Measurements from ENCODE around the gene DNAH5.

Gene DNAH5

GRCh38 chr5:13934921-13935320 lies 9.6 kb downstream of the DNAH5 start:
- DNase-seq (ENCODE audit: low spot score) = no peak

DNA sequence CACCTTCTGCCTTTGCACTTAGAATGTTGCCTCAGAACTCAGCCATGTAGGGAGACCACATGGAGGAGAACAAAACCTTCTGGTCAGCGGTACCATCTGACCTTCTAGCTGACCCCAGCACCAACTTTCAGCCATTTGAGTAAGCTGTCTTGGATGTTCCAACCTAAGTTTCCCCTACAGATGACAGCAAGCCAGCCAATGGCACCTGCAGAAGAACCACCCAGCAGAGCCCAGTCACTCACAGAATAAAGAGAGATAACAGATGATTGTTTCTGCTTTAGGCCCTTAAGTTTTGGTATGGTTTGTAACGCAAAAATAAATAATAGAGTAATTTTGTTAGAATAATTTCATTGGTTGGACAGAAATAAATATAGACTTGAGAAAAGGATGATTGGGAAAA lies 10.4 kb downstream of the DNAH5 start:
- no peak for DNase-seq (ENCODE audit: low spot score)

- DNase-seq (ENCODE audit: low spot score) = no peak
Observed at GRCh38 chr5:13932561-13932960, 11.9 kb downstream of the DNAH5 start.

DNA sequence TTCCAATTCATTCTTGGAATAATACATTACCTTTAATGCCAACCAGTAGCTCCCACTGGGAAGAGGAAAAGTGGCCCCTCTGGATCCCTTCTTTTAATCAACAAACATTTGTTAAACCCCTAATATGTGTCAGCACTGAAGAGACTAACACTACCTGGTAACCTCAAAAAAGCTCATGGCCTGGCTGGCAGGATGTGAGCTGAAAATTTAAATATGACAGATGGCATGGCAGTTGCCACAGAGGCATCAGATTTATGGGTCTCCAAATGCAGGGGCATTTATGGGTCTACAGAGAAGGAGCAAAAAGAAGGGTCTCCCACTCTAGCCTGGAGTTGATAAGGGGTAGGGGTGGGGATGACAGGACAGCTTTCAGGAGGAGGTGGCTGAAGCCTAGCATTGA lies 12.5 kb downstream of the DNAH5 start:
- DNase-seq (ENCODE audit: low spot score) = no peak

GRCh38 chr5:13930541-13931171 lies 13.8 kb downstream of the DNAH5 start:
- no peak for DNase-seq (ENCODE audit: low spot score)

GRCh38 chr5:13926731-13927130 lies 17.8 kb downstream of the DNAH5 start:
- no peak for DNase-seq (ENCODE audit: low spot score)

- no peak for DNase-seq (ENCODE audit: low spot score)
Observed at GRCh38 chr5:13921578-13921977, 22.9 kb downstream of the DNAH5 start.

DNA sequence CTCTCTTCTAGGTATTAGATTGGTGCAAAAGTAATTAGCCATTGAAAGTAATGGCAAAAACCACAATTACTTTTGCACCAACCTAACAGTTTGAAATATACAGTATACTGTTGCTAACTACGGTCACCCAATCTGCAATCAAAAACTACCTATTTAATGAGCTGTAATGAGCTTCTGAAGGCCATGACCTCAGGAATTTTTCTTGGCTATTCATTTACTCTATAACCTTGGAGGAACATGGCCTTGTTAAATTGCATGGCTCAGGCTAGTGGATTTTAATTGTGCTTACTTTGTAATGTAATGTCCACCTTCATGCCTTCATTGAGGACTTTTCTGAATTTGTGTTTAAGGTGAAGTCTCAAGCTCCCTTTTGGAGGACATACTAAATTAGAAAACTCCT lies 24.7 kb downstream of the DNAH5 start:
- no peak for DNase-seq (ENCODE audit: low spot score)

DNA sequence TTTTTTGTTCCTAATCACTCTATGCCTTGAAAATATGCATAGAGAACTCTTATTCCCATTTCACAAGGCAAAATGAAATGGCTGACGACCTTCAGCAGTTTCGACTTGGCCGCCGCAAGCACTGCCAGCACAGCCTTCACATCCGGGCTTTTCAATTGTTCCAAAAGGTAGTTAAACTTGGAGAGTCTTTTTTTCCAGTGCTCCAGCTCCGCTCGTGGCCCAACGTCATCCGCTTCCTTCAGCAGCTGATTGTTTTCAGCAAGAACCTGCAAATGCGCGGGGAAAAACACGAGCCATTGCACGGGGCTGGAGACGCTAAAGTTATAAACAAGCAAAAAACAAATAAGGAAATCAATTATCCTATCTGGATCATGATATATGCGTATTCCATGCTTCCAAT lies 25.4 kb downstream of the DNAH5 start:
- no peak for DNase-seq (ENCODE audit: low spot score)

DNA sequence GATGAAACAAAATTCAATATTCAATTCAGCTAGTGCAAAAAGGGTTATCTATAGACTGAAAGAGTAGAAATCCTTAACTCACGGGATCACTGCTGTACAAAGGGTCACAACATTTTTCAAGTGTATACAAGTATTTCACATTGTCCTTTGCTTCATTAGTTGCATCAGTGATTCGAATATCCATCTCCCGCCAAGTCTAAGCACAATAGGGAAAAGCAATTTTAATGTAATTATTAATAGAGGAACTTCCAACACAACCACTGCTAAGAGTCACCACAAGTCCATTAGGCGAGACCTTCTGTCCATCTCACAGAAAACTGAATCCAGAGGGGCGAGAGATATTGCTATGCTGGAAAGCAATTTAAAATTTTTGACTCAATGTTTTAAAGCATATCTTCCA lies 27.4 kb downstream of the DNAH5 start:
- no peak for DNase-seq (ENCODE audit: low spot score)

DNA sequence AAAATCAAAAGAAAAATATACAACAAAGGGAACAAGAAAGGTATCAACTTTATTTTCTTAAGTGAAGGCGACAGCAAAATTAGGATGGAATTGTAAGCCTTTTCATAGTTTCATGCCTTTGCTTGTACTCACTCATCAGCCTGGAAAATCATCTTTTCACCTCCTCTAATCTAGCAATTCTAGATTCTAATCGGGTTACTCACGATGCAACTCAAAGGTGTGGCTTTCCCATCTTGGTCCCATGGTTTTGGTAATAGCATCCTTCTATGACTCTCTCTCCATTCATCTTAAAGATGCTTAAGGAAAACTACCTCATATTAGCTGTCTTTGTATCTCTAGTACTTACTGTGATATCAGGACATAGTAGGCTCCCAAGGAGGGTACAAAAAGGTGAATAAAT lies 30.5 kb downstream of the DNAH5 start:
- DNase-seq (ENCODE audit: low spot score) = no peak

DNA sequence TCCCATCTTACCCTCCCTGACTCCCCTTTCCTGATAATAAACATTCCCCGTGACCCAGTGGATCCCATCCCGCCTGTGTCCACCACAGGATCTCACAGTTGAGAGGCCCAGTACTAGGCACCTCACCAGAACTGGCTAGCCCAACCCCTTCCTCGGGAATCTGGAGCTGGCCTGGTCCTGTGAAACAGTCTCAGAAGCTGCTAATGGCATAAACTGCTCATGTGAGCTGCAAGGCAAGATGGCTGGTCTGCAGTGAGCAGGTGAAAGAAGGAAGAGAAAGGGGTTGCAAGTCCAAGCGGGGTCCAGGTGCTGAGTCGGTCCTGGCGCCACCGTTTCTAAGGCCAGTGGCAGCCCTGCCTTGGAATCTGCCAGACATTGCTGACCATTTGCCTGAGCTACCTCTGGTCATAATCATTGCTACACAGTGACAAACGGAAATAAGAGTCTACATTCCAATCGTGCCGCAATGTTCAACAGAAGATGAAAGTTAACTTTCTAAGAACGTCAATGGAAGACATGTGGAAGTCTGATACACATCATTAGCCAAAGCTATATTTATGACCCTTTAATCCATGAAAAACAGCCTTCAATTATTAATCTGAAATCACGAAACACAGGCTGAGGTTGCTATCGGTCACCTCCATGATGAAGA lies 33.7 kb downstream of the DNAH5 start:
- no peak for DNase-seq (ENCODE audit: low spot score)

- no peak for DNase-seq (ENCODE audit: low spot score)
Observed at GRCh38 chr5:13910201-13910600, 34.3 kb downstream of the DNAH5 start.

DNA sequence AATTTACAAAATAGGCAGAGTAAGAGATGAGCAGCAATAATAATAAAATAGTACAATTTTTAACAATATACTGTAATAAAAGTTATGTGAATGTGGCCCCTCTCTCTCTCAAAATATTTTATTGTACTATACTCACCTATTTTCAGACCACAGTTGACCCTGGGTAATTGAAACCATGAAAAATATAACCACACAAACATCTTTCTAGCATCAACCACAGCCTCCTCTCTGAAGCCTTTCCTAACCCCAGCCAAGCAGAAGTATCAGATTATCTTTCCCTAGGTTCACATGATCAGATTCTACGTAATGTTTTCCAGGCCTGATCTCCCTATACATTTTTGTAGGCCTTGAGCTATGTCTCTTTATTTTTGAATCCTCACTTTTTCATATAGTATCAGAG lies 35.2 kb downstream of the DNAH5 start:
- DNase-seq (ENCODE audit: low spot score) = no peak

DNA sequence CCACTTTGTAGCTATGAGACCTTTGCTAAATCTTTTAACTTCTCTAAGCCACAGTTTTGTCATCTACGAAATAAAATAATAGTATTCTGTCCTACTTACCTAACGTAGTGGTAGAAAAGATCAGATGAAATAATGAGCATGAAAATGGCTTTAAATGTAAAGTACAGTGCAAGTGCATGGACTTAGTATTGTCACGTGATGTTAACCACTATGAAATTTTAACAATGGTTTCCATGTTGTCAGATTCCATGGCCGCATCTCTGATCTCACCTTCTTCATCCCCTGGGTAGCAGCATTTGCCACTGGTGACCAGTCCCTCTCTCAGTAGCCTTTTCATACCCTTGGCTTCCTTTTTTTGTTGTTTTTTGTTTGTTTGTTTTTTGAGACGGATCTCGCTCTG lies 45.9 kb downstream of the DNAH5 start:
- DNase-seq (ENCODE audit: low spot score) = no peak

DNA sequence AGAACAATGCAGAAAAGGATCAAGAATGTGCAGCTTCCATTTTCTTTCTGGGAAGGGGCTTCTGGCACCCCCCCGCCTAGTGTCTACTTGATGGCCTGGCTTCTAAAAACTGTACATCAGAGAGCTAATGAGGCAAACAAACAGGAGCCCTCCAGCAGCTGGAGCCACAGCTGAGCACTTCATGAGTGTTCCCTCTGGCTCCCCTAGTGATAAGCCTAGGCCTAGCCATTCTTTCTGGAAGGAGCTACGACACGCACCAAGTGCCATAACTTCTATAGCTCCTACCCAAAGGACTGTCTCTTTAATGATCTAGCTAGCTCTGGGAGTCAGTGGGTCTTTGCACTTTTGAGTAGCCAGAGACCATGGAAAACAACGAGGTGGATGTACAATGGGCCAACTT lies 66.1 kb downstream of the DNAH5 start:
- no peak for DNase-seq (ENCODE audit: low spot score)

DNA sequence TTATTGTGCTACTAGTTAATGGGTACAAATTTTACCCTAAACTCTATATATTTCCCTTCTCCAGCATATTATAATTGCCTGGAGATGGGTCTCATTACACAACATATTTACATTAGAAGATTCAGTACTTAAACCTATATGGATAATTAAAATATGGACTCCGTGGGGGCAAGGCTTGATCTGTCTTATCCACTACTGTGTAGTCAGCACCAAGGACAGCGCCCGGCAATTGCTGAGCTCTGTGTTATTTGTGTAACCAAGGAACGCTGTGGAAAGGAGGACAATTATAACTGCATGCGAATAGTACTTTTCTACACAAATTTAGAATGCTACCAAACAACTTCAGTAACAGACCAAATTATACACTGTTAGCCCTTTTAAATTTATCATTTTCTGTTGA lies 77.7 kb downstream of the DNAH5 start:
- peak; percentile 46 for DNase-seq (ENCODE audit: low spot score)

DNA sequence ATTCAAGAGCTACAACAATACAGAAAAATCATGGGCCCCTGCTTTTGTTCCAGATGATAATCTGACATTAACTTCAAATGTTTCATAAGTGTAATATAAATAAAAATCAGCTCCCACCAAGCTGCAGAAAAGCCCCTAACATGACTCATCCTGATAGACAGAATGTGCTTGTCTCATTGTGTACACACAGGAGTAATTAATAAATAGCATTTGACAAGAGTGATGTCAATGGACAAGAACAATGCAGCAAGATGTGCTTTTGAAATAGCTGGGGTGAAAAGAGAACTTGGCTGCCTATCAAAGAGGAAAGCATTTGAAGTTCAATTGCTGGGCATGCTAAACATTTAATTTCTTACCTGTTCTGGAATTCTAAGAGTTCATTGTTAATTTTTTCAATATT lies 79.2 kb downstream of the DNAH5 start:
- DNase-seq (ENCODE audit: low spot score) = no peak

- DNase-seq (ENCODE audit: low spot score) = no peak
Observed at GRCh38 chr5:13860146-13860545, 84.3 kb downstream of the DNAH5 start.

GRCh38 chr5:13859270-13860065 lies 85.0 kb downstream of the DNAH5 start:
- DNase-seq (ENCODE audit: low spot score) = peak; percentile 32

- no peak for DNase-seq (ENCODE audit: low spot score)
Observed at GRCh38 chr5:13843175-13843846, 101.2 kb downstream of the DNAH5 start.

GRCh38 chr5:13833440-13833839 lies 111.0 kb downstream of the DNAH5 start:
- no peak for DNase-seq (ENCODE audit: low spot score)

DNA sequence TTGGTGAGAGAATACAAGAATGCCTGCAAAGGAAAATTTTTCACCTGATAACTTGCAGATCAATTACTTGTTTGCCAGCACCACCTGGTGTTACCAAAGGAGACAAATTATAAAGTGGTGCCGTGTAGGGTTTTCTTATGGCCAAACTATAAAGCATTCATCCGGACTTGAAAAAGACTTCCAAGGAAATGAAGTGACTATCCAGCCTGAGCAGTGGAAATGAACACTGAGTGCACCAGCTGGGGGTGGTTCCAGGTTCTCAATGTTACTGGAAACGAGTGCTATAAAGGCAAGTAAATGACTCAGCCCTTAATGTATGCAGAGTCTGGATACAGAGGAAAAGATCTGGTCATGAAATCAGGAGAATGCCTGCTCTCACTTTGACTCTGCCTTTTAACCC lies 113.1 kb downstream of the DNAH5 start:
- DNase-seq (ENCODE audit: low spot score) = no peak

Measured in NAMALWA (cell line).